Mucosa of rectum (tissue), 2 donors: ENCODE results near the gene ANAPC4.
"Not testable (repeated sequence)": the region's sequence is repeated elsewhere in the genome, so short reads cannot be mapped to it uniquely, and the experiment has no call there.

Experiments used
- H3K27ac ChIP-seq, 2 donors: one replicate each; pipeline ENCODE4 v1.7.0; 2013; ENCODE audit warnings: inconsistent platforms in 2 of 2, low read depth in 2 of 2, low read length in 2 of 2
- H3K27me3 ChIP-seq, 2 donors: one replicate each; pipeline ENCODE4 v1.7.0; 2013; ENCODE audit warnings: low read length in 2 of 2; ENCODE audit not compliant: control insufficient read depth in 2 of 2, insufficient read depth in 2 of 2
- H3K36me3 ChIP-seq, 2 donors: one replicate each; pipeline ENCODE4 v1.7.0; 2013; ENCODE audit warnings: low read length in 2 of 2; ENCODE audit not compliant: control insufficient read depth in 2 of 2, insufficient read depth in 2 of 2
- H3K4me1 ChIP-seq, 2 donors: one replicate each; pipeline ENCODE4 v1.7.0; 2013; ENCODE audit warnings: low read length in 2 of 2, mild to moderate bottlenecking in 1 of 2; ENCODE audit not compliant: control insufficient read depth in 2 of 2, insufficient read depth in 2 of 2
- H3K4me3 ChIP-seq, 2 donors: one replicate each; pipeline ENCODE4 v1.7.0; 2013; ENCODE audit warnings: low read length in 2 of 2
- H3K9ac ChIP-seq, 2 donors: one replicate each; pipeline ENCODE4 v1.7.0; 2013; ENCODE audit warnings: low read length in 2 of 2, low read depth in 1 of 2, mild to moderate bottlenecking in 1 of 2
- H3K9me3 ChIP-seq, 2 donors: one replicate each; pipeline ENCODE4 v1.7.0; 2013; ENCODE audit warnings: low read length in 2 of 2; ENCODE audit not compliant: control insufficient read depth in 2 of 2
- donor health status: healthy.
- donor health status: Normal muscosa, but diverticular disease.

ANAPC4 gene

GRCh38 chr4:25376754-25377571, at the start of gene ANAPC4:
Gene ANAPC4, plus strand, starts transcription at chr4:25377263. Its CDS starts 165 bp downstream, at chr4:25377428.
- peaks cover 0 to 10% of the 10 kb centered on the region in 2 donors for H3K4me1 ChIP-seq
- H3K4me3 ChIP-seq = peak within 1 kb of the TSS; percentile 82 to 96
- no peaks in the 10 kb centered on the region for H3K27me3 ChIP-seq
- peak within 1 kb of the TSS; percentile 84 for H3K9ac ChIP-seq
- peak within 1 kb of the TSS; percentile 57 to 68 for H3K27ac ChIP-seq
- no peaks in the 10 kb centered on the region for H3K9me3 ChIP-seq
- H3K36me3 ChIP-seq = peaks cover 7 to 20% of the 10 kb centered on the region in 2 donors

- not testable (repeated sequence) for H3K9ac ChIP-seq, H3K4me3 ChIP-seq, H3K27me3 ChIP-seq, H3K27ac ChIP-seq, H3K4me1 ChIP-seq, H3K9me3 ChIP-seq, H3K36me3 ChIP-seq
Observed at GRCh38 chr4:25328463-25328862, 48.6 kb upstream of the ANAPC4 start.

- H3K4me1 ChIP-seq = no peaks in the 10 kb centered on the region
- H3K27me3 ChIP-seq = no peaks in the 10 kb centered on the region
- H3K36me3 ChIP-seq = peaks cover 3 to 5% of the 10 kb centered on the region in 2 donors
- H3K27ac ChIP-seq = no peak overlapping the region
- no peak overlapping the region for H3K4me3 ChIP-seq
- H3K9me3 ChIP-seq = no peaks in the 10 kb centered on the region
- H3K9ac ChIP-seq = no peak overlapping the region
Observed at GRCh38 chr4:25330335-25330734, 46.7 kb upstream of the ANAPC4 start.

GRCh38 chr4:25330905-25331808, 45.9 kb upstream of the ANAPC4 start:
- H3K4me3 ChIP-seq = peak overlapping the region in 1 of 2 donors; percentile 8

GRCh38 chr4:25343671-25344070, 33.4 kb upstream of the ANAPC4 start:
- no peak overlapping the region for H3K9ac ChIP-seq
- H3K27me3 ChIP-seq = no peaks in the 10 kb centered on the region
- H3K36me3 ChIP-seq = peaks cover 0 to 3% of the 10 kb centered on the region in 2 donors
- H3K9me3 ChIP-seq = no peaks in the 10 kb centered on the region
- no peak overlapping the region for H3K4me3 ChIP-seq
- no peak overlapping the region for H3K27ac ChIP-seq
- no peaks in the 10 kb centered on the region for H3K4me1 ChIP-seq

More at GRCh38 chr4:25330905-25331808, 45.9 kb upstream of the ANAPC4 start:
- Histone ChIP-seq H3K27ac (no peak overlapping the region), H3K9me3 (no peaks in the 10 kb centered on the region), H3K4me1 (no peaks in the 10 kb centered on the region), H3K36me3 (peaks cover 3 to 5% of the 10 kb centered on the region in 2 donors), H3K9ac (no peak overlapping the region), H3K27me3 (no peaks in the 10 kb centered on the region)

GRCh38 chr4:25345744-25346143, 31.3 kb upstream of the ANAPC4 start:
- H3K4me1 ChIP-seq = no peaks in the 10 kb centered on the region
- H3K36me3 ChIP-seq = peaks cover 0 to 3% of the 10 kb centered on the region in 2 donors
- H3K4me3 ChIP-seq = no peak overlapping the region
- no peaks in the 10 kb centered on the region for H3K27me3 ChIP-seq
- no peak overlapping the region for H3K9ac ChIP-seq
- H3K27ac ChIP-seq = no peak overlapping the region
- no peaks in the 10 kb centered on the region for H3K9me3 ChIP-seq

GRCh38 chr4:25346913-25347312, 30.1 kb upstream of the ANAPC4 start:
- Histone ChIP-seq H3K27me3 (no peaks in the 10 kb centered on the region), H3K4me1 (no peaks in the 10 kb centered on the region), H3K9me3 (no peaks in the 10 kb centered on the region), H3K36me3 (peaks cover 0 to 5% of the 10 kb centered on the region in 2 donors), H3K27ac (no peak overlapping the region), H3K9ac (no peak overlapping the region), H3K4me3 (no peak overlapping the region)

GRCh38 chr4:25347473-25347872, 29.6 kb upstream of the ANAPC4 start:
- Histone ChIP-seq H3K9me3 (no peaks in the 10 kb centered on the region), H3K9ac (no peak overlapping the region), H3K36me3 (peaks cover 0 to 7% of the 10 kb centered on the region in 2 donors), H3K27ac (no peak overlapping the region), H3K27me3 (no peaks in the 10 kb centered on the region), H3K4me3 (no peak overlapping the region), H3K4me1 (no peaks in the 10 kb centered on the region)

- Histone ChIP-seq H3K36me3 (peaks cover 0 to 7% of the 10 kb centered on the region in 2 donors), H3K27ac (no peak overlapping the region), H3K4me1 (no peaks in the 10 kb centered on the region), H3K4me3 (no peak overlapping the region), H3K9ac (no peak overlapping the region), H3K27me3 (no peaks in the 10 kb centered on the region), H3K9me3 (no peaks in the 10 kb centered on the region)
Observed at GRCh38 chr4:25347971-25348370, 29.1 kb upstream of the ANAPC4 start.

- no peak overlapping the region for H3K27ac ChIP-seq
- H3K9ac ChIP-seq = no peak overlapping the region
- H3K4me3 ChIP-seq = no peak overlapping the region
- no peaks in the 10 kb centered on the region for H3K9me3 ChIP-seq
- H3K36me3 ChIP-seq = peaks cover 2 to 6% of the 10 kb centered on the region in 2 donors
- no peaks in the 10 kb centered on the region for H3K27me3 ChIP-seq
- no peaks in the 10 kb centered on the region for H3K4me1 ChIP-seq
Observed at GRCh38 chr4:25350561-25350960, 26.5 kb upstream of the ANAPC4 start.
